GM06990 (cell line): Measurements from ENCODE around the gene CD99.

Source experiments
- DNase-seq: peaks from one replicate; pipeline ENCODE4 v3.0.0-alpha.2; 2011; ENCODE audit not compliant: insufficient read length; ENCODE audit errors: extremely low read depth
- H3K27me3 ChIP-seq: replicated peaks from 2 replicates; pipeline ENCODE4 v1.6.0; 2011; ENCODE audit warnings: low read length; ENCODE audit not compliant: control insufficient read depth, insufficient read depth
- H3K36me3 ChIP-seq: 2 replicates; pipeline ENCODE4 v1.5.1; 2011; ENCODE audit warnings: low read length; ENCODE audit not compliant: control insufficient read depth, insufficient read depth
- H3K4me3 ChIP-seq: replicated peaks from 2 replicates; pipeline ENCODE4 v1.5.1; 2011; ENCODE audit warnings: low read depth, mild to moderate bottlenecking, control low read depth, low read length
- CTCF ChIP-seq: IDR thresholded peaks from 2 replicates; pipeline ENCODE4 v1.5.1; 2011; ENCODE audit warnings: low read length, control low read depth, mild to moderate bottlenecking, inconsistent platforms; ENCODE audit not compliant: insufficient read depth, poor library complexity, severe bottlenecking

CD99 gene

GRCh38 chrX:2705046-2705832, 14.1 kb downstream of the CD99 start:
- no peaks in the 10 kb centered on the region for H3K36me3 ChIP-seq
- H3K4me3 ChIP-seq = no peak overlapping the region
- DNase-seq = no peak
- no peak for TF ChIP-seq CTCF
- no peaks in the 10 kb centered on the region for H3K27me3 ChIP-seq

- peak; percentile 27 for TF ChIP-seq CTCF
- peak; percentile 83 for DNase-seq
- H3K36me3 ChIP-seq = no peaks in the 10 kb centered on the region; the same call in 1 of the 2 replicates
- H3K27me3 ChIP-seq = no peaks in the 10 kb centered on the region
- 0 out of 2 replicates have a peak overlapping the region, but pooled peaks have one; percentile 4 for H3K4me3 ChIP-seq
Observed at GRCh38 chrX:2707334-2707760, 16.3 kb downstream of the CD99 start.

GRCh38 chrX:2708021-2708420, 16.9 kb downstream of the CD99 start:
- Histone ChIP-seq H3K4me3 (no peak overlapping the region), H3K27me3 (no peaks in the 10 kb centered on the region), H3K36me3 (peaks cover 4% of the 10 kb centered on the region)
- DNase-seq = no peak
- TF ChIP-seq CTCF = no peak

- no peak for DNase-seq
- Histone ChIP-seq H3K4me3 (no peak overlapping the region), H3K36me3 (peaks cover 8% of the 10 kb centered on the region), H3K27me3 (no peaks in the 10 kb centered on the region)
- no peak for TF ChIP-seq CTCF
Observed at GRCh38 chrX:2708592-2709188, 17.6 kb downstream of the CD99 start.

- DNase-seq = no peak
- TF ChIP-seq CTCF = no peak
- Histone ChIP-seq H3K36me3 (peaks cover 8% of the 10 kb centered on the region), H3K27me3 (no peaks in the 10 kb centered on the region), H3K4me3 (no peak overlapping the region)
Observed at GRCh38 chrX:2709556-2709955, 18.5 kb downstream of the CD99 start.
